ENCODE data around the gene EFNA5.
"Not testable (repeated sequence)": the region's sequence is repeated elsewhere in the genome, so short reads cannot be mapped to it uniquely, and the experiment has no call there.

EFNA5 gene

GRCh38 chr5:107517185-107518033 lies 153.3 kb downstream of the EFNA5 start:
- DNase-seq (ENCODE audit: low read depth) = no peak

GRCh38 chr5:107516452-107517184 lies 154.1 kb downstream of the EFNA5 start:
- DNase-seq (ENCODE audit: low read depth) = no peak

- no peak for DNase-seq (ENCODE audit: low read depth)
Observed at GRCh38 chr5:107515521-107516080, 155.1 kb downstream of the EFNA5 start.

- DNase-seq (ENCODE audit: low read depth) = no peak
Observed at GRCh38 chr5:107514305-107514704, 156.4 kb downstream of the EFNA5 start.

- DNase-seq (ENCODE audit: low read depth) = no peak
Observed at GRCh38 chr5:107513337-107514085, 157.2 kb downstream of the EFNA5 start.

- no peak for DNase-seq (ENCODE audit: low read depth)
Observed at GRCh38 chr5:107512029-107512428, 158.7 kb downstream of the EFNA5 start.

GRCh38 chr5:107510125-107510524 lies 160.6 kb downstream of the EFNA5 start:
- DNase-seq (ENCODE audit: low read depth) = no peak

GRCh38 chr5:107508097-107508496 lies 162.6 kb downstream of the EFNA5 start:
- DNase-seq (ENCODE audit: low read depth) = no peak

- DNase-seq (ENCODE audit: low read depth) = no peak
Observed at GRCh38 chr5:107505763-107506534, 164.8 kb downstream of the EFNA5 start.

- DNase-seq (ENCODE audit: low read depth) = no peak
Observed at GRCh38 chr5:107504424-107504823, 166.3 kb downstream of the EFNA5 start.

- DNase-seq (ENCODE audit: low read depth) = no peak
Observed at GRCh38 chr5:107502676-107503060, 168.1 kb downstream of the EFNA5 start.

- no peak for DNase-seq (ENCODE audit: low read depth)
Observed at GRCh38 chr5:107501965-107502675, 168.6 kb downstream of the EFNA5 start.

GRCh38 chr5:107500840-107501239 lies 169.9 kb downstream of the EFNA5 start:
- DNase-seq (ENCODE audit: low read depth) = no peak

- no peak for DNase-seq (ENCODE audit: low read depth)
Observed at GRCh38 chr5:107500347-107500746, 170.4 kb downstream of the EFNA5 start.

GRCh38 chr5:107499776-107500175 lies 171.0 kb downstream of the EFNA5 start:
- no peak for DNase-seq (ENCODE audit: low read depth)

GRCh38 chr5:107499237-107499636 lies 171.5 kb downstream of the EFNA5 start:
- DNase-seq (ENCODE audit: low read depth) = no peak

- DNase-seq (ENCODE audit: low read depth) = no peak
Observed at GRCh38 chr5:107496466-107496865, 174.3 kb downstream of the EFNA5 start.

- DNase-seq (ENCODE audit: low read depth) = not testable (repeated sequence)
Observed at GRCh38 chr5:107494129-107494528, 176.6 kb downstream of the EFNA5 start.

- DNase-seq (ENCODE audit: low read depth) = no peak
Observed at GRCh38 chr5:107487056-107487542, 183.6 kb downstream of the EFNA5 start.

GRCh38 chr5:107486489-107486888 lies 184.2 kb downstream of the EFNA5 start:
- no peak for DNase-seq (ENCODE audit: low read depth)

GRCh38 chr5:107485184-107485583 lies 185.6 kb downstream of the EFNA5 start:
- DNase-seq (ENCODE audit: low read depth) = no peak
